Body of pancreas (tissue), 4 donors: Measurements from ENCODE around the gene PADI6. TPM values are rescaled to one million over a fixed set of nuclear protein-coding genes. Genes with fewer than 3 reads are reported as not detected.
A peak's percentile ranks its signal among the peaks of the same experiment; 100 is the strongest.

Source experiments
- ATAC-seq: fragments of 150-250 bp; one replicate; pipeline ENCODE4 v1.9.1; 2016
- DNase-seq, 4 donors: peaks; one replicate each; pipeline ENCODE4 v3.0.0-alpha.2; 2019
- H3K27ac ChIP-seq, 4 donors: fragments of 200-600 bp; sonication (generic); 1 replicate in 3 of 4; 2 replicates in 1 of 4; pipeline versions ENCODE4 v1.5.1 to v1.6.1; 2016 to 2019; ENCODE audit warnings: mild to moderate bottlenecking in 1 of 4, mixed read lengths in 1 of 4, moderate library complexity in 1 of 4
- H3K27me3 ChIP-seq, 2 donors: fragments of 200-600 bp; sonication (generic); one replicate each; pipeline ENCODE4 v1.6.0; 2016; ENCODE audit warnings: mild to moderate bottlenecking in 1 of 2
- H3K36me3 ChIP-seq, 2 donors: fragments of 200-600 bp; sonication (generic); replicated peaks in 1 of 2; 2 replicates each; pipeline ENCODE4 v1.5.1; 2016; ENCODE audit warnings: low read depth in 2 of 2; ENCODE audit not compliant: insufficient read depth in 1 of 2
- H3K4me1 ChIP-seq: fragments of 200-600 bp; sonication (generic); one replicate; pipeline ENCODE4 v1.6.0; 2016
- H3K4me3 ChIP-seq, 2 donors: fragments of 200-600 bp; sonication (generic); 1 replicate in 1 of 2; 2 replicates in 1 of 2; pipeline ENCODE4 v1.5.1; 2016 to 2019
- H3K9me3 ChIP-seq, 3 donors: fragments of 200-600 bp; sonication (generic); 1 replicate in 2 of 3; 2 replicates in 1 of 3; pipeline ENCODE4 v1.5.1; 2016
- CTCF ChIP-seq, 7 experiments: fragments of 450-650 bp in 4 of 7; fragments of 200-600 bp in 3 of 7; sonication (generic) in 3 of 7; IDR thresholded peaks; one replicate each; pipeline ENCODE4 v1.5.1; 2016 to 2019; ENCODE audit warnings: antibody characterized with exemption in 7 of 7
- POLR2A ChIP-seq, 3 donors: fragments of 450-650 bp; IDR thresholded peaks; one replicate each; pipeline ENCODE4 v1.6.1; 2016; ENCODE audit warnings: antibody characterized with exemption in 3 of 3, mild to moderate bottlenecking in 2 of 3
- WGBS, 2 donors: methylation state at CpG; one replicate each; pipeline ENCODE4 v1.1.5; 2017; 5-methylcytosine and 5-hydroxymethylcytosine counted together
- intact Hi-C: fragments of 100-400 bp; cut with DNase I; formaldehyde crosslinking; loops from one replicate; pipeline ENCODE4 v1.15.1; 2023
- total RNA-seq, 2 donors: library from RNA; depleted of rRNA; stranded (reverse); fragments of >200 nt; gene quantifications; one replicate each; pipeline ENCODE4 v1.1.0, GENCODE V29; 2016

PADI6 gene
- total RNA-seq, 2 donors from 2014 or later = not detected

- Histone ChIP-seq H3K4me1 (peaks cover 28% of the 10 kb centered on the region), H3K4me3 (no peak overlapping the region), H3K36me3 (peaks cover 0 to 2% of the 10 kb centered on the region in 2 donors), H3K27ac (peak overlapping the region in 1 of 4 donors; percentile 31), H3K27me3 (no peaks in the 10 kb centered on the region), H3K9me3 (no peaks in the 10 kb centered on the region)
- ATAC-seq (no peak), DNase-seq (no peak)
- TF ChIP-seq CTCF (IDR thresholded peaks at IDR 0.05) (no peak), POLR2A (IDR thresholded peaks at IDR 0.05) (no peak)
- 88 to 100% methylated on average over 2 to 3 of the region's 3 CpGs for WGBS, 2 donors
- intact Hi-C loops = no loop called here
These were observed 60.4 kb downstream of the PADI6 start for GRCh38 chr1:17432412-17432811.

- peaks cover 22% of the 10 kb centered on the region for H3K4me1 ChIP-seq
- H3K9me3 ChIP-seq = no peaks in the 10 kb centered on the region
- no peak overlapping the region for H3K4me3 ChIP-seq
- intact Hi-C loops = no loop called here
- no peaks in the 10 kb centered on the region for H3K36me3 ChIP-seq
- H3K27ac ChIP-seq = no peak overlapping the region
- WGBS, 2 donors = 94 to 95% methylated on average over 7 to 12 of the region's 13 CpGs
- ATAC-seq (no peak), DNase-seq (no peak)
- TF ChIP-seq POLR2A (IDR thresholded peaks at IDR 0.05) (no peak), CTCF (IDR thresholded peaks at IDR 0.05) (no peak)
- no peaks in the 10 kb centered on the region for H3K27me3 ChIP-seq
These were observed 61.3 kb downstream of the PADI6 start for GRCh38 chr1:17433261-17433660.

- no peak for TF ChIP-seq POLR2A (IDR thresholded peaks at IDR 0.05)
- TF ChIP-seq CTCF (IDR thresholded peaks at IDR 0.05) = no peak
- H3K9me3 ChIP-seq = no peaks in the 10 kb centered on the region
- H3K4me1 ChIP-seq = peaks cover 16% of the 10 kb centered on the region
- intact Hi-C loops = no loop called here
- WGBS, 2 donors = 84 to 89% methylated on average over 3 of the region's 3 CpGs
- no peak for DNase-seq
- H3K36me3 ChIP-seq = no peaks in the 10 kb centered on the region
- no peak overlapping the region for H3K4me3 ChIP-seq
- ATAC-seq = no peak
- no peaks in the 10 kb centered on the region for H3K27me3 ChIP-seq
- no peak overlapping the region for H3K27ac ChIP-seq
These were observed 62.0 kb downstream of the PADI6 start for GRCh38 chr1:17434016-17434415.

- H3K4me3 ChIP-seq = no peak overlapping the region
- TF ChIP-seq CTCF (IDR thresholded peaks at IDR 0.05) (no peak), POLR2A (IDR thresholded peaks at IDR 0.05) (no peak)
- peaks cover 16% of the 10 kb centered on the region for H3K4me1 ChIP-seq
- DNase-seq = no peak
- H3K27ac ChIP-seq = no peak overlapping the region
- H3K27me3 ChIP-seq = no peaks in the 10 kb centered on the region
- no peak for ATAC-seq
- H3K9me3 ChIP-seq = no peaks in the 10 kb centered on the region
- no peaks in the 10 kb centered on the region for H3K36me3 ChIP-seq
- 82 to 83% methylated on average over 9 of the region's 9 CpGs for WGBS, 2 donors
- intact Hi-C loops = no loop called here
These were observed 62.6 kb downstream of the PADI6 start for GRCh38 chr1:17434601-17435000.

DNA sequence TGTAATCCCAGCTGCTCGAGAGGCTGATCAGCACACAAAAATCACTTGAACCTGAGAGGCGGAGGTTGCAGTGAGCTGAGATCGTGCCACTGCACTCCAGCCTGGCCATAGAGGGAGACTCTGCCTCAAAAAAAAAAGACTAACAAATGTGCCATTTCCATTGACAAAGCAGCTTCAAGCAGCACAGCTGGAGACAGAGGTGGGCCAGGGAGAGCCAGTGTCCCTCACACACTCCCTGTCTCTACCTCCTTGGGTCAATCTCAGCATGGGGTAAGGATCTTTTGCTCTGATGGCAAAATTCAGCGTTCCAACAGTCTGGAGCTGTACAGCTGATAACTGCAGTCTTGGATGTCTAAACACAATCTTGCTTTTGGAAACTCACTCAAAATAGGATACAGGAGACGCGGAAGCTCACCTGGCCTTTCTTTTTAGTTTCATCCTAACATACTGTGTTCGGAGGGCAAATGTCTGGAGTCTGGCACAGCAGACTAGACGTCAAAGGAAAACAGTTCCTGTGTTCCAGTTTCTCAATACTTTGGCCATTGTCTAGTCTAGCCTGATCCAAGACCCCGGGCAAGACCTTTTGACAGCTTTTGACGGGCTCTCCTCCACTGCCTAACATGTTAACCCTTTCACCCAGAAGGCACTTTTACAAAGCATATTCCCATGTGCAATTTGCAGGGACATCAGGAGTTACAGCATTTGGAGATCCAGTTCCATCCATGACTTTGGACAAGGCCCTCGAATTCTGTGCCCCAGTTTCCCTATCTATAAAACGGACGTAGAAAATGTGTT is 64.6 kb downstream of the PADI6 start:
- TF ChIP-seq POLR2A (IDR thresholded peaks at IDR 0.05) (no peak), CTCF (IDR thresholded peaks at IDR 0.05) (no peak)
- DNase-seq (no peak), ATAC-seq (no peak)
- intact Hi-C loops = no loop called here
- 45 to 46% methylated on average over 13 of the region's 13 CpGs for WGBS, 2 donors
- Histone ChIP-seq H3K4me3 (no peak overlapping the region), H3K9me3 (no peaks in the 10 kb centered on the region), H3K36me3 (no peaks in the 10 kb centered on the region), H3K27me3 (no peaks in the 10 kb centered on the region), H3K4me1 (peaks cover 23% of the 10 kb centered on the region), H3K27ac (peak overlapping the region in 2 of 4 donors; percentile 36 to 42)
